ENCODE results near the gene DIP2C.

DNA sequence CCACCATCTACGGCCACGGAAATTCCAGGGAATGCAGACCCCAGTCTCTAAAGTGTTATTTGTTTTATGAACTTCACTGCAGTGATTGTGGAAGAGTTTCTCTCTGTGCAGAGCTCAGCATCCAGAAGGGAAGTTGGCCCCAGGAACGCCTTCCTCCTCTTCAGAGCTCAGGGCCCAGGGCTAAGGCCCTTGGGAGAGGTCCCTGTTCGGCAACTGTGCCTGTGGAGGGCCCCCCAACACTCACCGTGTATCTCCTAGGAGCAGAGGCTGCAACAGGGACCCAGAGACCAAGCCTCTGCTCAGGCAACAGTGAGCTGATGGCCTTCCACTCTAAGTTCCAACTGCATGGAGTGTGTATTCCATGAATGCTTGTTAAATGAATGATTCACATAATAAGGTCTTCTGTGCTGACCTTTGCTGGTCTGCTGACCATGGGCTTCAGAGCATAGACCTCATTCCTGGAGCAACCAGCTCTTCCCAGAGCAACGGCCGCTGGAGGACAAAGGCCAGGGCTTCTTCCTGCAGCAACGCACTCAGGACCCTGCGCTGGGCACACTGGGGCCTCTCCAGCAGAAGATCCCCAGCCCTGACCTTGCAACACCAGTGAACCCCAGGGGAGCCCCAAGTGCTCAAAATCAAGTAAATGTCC lies 7.7 kb downstream of the DIP2C start:
- TF ChIP-seq POLR2AphosphoS5 (IDR thresholded peaks at IDR 0.05; ENCODE audit: low read depth, low read length) (no peak), POLR2A (IDR thresholded peaks at IDR 0.05; ENCODE audit: low read depth, low read length) (no peak), TAF1 (IDR thresholded peaks at IDR 0.05; ENCODE audit: borderline replicate concordance, low read depth, low read length) (no peak)

All from GM12892 (cell line).